ENCODE data around the gene CFAP410.

DNA sequence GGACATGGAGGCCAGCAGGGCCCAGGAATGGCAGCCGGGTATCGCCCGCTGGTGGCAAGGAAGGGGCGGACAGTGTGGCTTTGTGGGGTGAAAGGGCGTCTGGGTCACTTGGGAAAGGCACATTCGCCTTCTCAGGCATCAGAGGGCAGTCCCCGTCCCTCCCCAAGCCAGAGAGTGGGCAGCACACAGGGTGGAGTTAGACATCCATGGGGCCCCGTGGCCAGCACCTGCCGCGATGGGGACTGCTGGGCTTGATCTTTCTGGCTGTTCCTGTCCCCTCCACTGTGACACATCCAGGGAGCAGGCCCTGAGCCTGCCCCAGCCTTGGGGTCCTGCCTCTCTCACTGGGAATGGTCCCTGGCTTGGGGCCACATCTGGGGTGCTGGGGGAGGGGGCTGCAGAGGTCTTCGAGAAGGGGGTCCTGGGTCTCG is 10.2 kb upstream of the CFAP410 start:
- TF ChIP-seq EZH2phosphoT487 (IDR thresholded peaks at IDR 0.05; ENCODE audit: insufficient read depth, low read depth) (no peak), EZH2 (IDR thresholded peaks at IDR 0.05; ENCODE audit: insufficient read depth, poor library complexity, severe bottlenecking) (no peak)
